HepG2 (cell line): Measurements from ENCODE around the gene SNX9. TPM values are rescaled to one million over a fixed set of nuclear protein-coding genes. Genes with fewer than 3 reads are reported as not detected.

ENCODE experiments used
- ATAC-seq: fragments of 200-7000 bp; cut with Tn5 transposase; 3 replicates; pipeline ENCODE4 v1.9.1; 2020; ENCODE audit warnings: mild to moderate bottlenecking, moderate library complexity
- BruUV-seq: library from RNA; stranded (reverse); fragments of 400-500 nt; replicated peaks from 2 replicates; lab custom pipeline; 2021; lab: Mats Ljungman, UMichigan
- CTCF ChIA-PET: fragments of 300-600 bp; formaldehyde crosslinking; extraction: SDS; loops from one replicate; lab custom pipeline; 2021; ENCODE audit warnings: low total read pairs, inconsistent platforms, low intra/inter-chr PET ratio; lab: Yijun Ruan, JAX
- POLR2A ChIA-PET: fragments of 350-600 bp; sonication (Branson Sonifier 250); formaldehyde crosslinking; loops from one replicate; lab custom pipeline; 2020; ENCODE audit warnings: antibody characterized with exemption, inconsistent platforms; lab: Yijun Ruan, JAX
- DNase-seq: peaks from one replicate; pipeline ENCODE4 v3.0.0-alpha.2; 2015; ENCODE audit warnings: low spot score
- FAIRE-seq: peaks from 3 replicates; lab custom pipeline; 2011; peaks lifted over from hg19 to GRCh38; lab: Jason Lieb, UNC
- H2AFZ ChIP-seq: one replicate; pipeline ENCODE4 v1.6.1; 2011; ENCODE audit warnings: low read length, inconsistent platforms
- H3K27ac ChIP-seq: fragments of 300-600 bp; 3 replicates; pipeline ENCODE4 v1.8.0; 2011; ENCODE audit warnings: mixed run types, mild to moderate bottlenecking, mixed read lengths, low read length, inconsistent platforms; ENCODE audit not compliant: insufficient read depth; ENCODE audit errors: extremely low read length
- H3K27me3 ChIP-seq, 2 experiments: fragments of 200-600 bp in 1 of 2; 2 replicates in 1 of 2; 3 replicates in 1 of 2; pipeline versions ENCODE4 v1.6.0 to v1.8.0; 2011; ENCODE audit warnings: low read length in 2 of 2, mild to moderate bottlenecking in 2 of 2, moderate library complexity in 2 of 2, inconsistent platforms in 1 of 2; ENCODE audit not compliant: insufficient read depth in 2 of 2, control insufficient read depth in 1 of 2
- H3K36me3 ChIP-seq, 2 experiments: fragments of 200-600 bp in 1 of 2; replicated peaks in 1 of 2; 2 replicates in 1 of 2; 3 replicates in 1 of 2; pipeline versions ENCODE4 v1.5.1 to v1.8.0; 2011; ENCODE audit warnings: low read length in 2 of 2, inconsistent platforms in 1 of 2; ENCODE audit not compliant: insufficient read depth in 2 of 2, control insufficient read depth in 1 of 2
- H3K4me1 ChIP-seq: 2 replicates; pipeline ENCODE4 v1.5.1; 2012; ENCODE audit warnings: low read length, inconsistent platforms; ENCODE audit not compliant: insufficient read depth
- H3K4me2 ChIP-seq: 2 replicates; pipeline ENCODE4 v1.6.0; 2011; ENCODE audit warnings: low read depth, low read length, inconsistent platforms
- H3K4me3 ChIP-seq, 3 experiments: fragments of 200-600 bp in 1 of 3; sonication (generic), shearing (Covaris generic) in 1 of 3; replicated peaks in 1 of 3; 2 replicates each; pipeline ENCODE4 v1.5.1; 2011 to 2016; ENCODE audit warnings: low read length in 3 of 3, inconsistent platforms in 2 of 3, low read depth in 2 of 3, mild to moderate bottlenecking in 2 of 3, control low read depth in 1 of 3, mixed read lengths in 1 of 3; ENCODE audit not compliant: insufficient read depth in 1 of 3
- H3K79me2 ChIP-seq: one replicate; pipeline ENCODE4 v1.6.1; 2011; ENCODE audit warnings: low read length, inconsistent platforms; ENCODE audit not compliant: insufficient read depth
- H3K9ac ChIP-seq: 2 replicates; pipeline ENCODE4 v1.6.0; 2011; ENCODE audit warnings: mild to moderate bottlenecking, low read depth, low read length, inconsistent platforms; ENCODE audit not compliant: insufficient read depth
- H3K9me3 ChIP-seq: 2 replicates; pipeline ENCODE4 v1.5.1; 2012; ENCODE audit warnings: mild to moderate bottlenecking, low read length
- H4K20me1 ChIP-seq: 2 replicates; pipeline ENCODE4 v1.6.0; 2011; ENCODE audit warnings: inconsistent platforms, mild to moderate bottlenecking, low read length, moderate library complexity; ENCODE audit not compliant: insufficient read depth
- CBX2 ChIP-seq, 2 experiments: fragments of 200-600 bp in 1 of 2; sonication (generic); formaldehyde crosslinking in 1 of 2; IDR thresholded peaks; 2 replicates each; pipeline versions ENCODE4 v1.7.0 to v1.8.1; 2018 to 2022; ENCODE audit warnings: low read depth in 2 of 2, low read length in 1 of 2, mild to moderate bottlenecking in 1 of 2, missing genetic modification reagents in 1 of 2
- CEBPB ChIP-seq: IDR thresholded peaks from 2 replicates; pipeline ENCODE4 v1.6.1; 2011; ENCODE audit warnings: low read depth, low read length, improper control_type of control experiment, borderline replicate concordance
- MNT ChIP-seq: fragments of 450-650 bp; IDR thresholded peaks from 2 replicates; pipeline ENCODE4 v1.6.1; 2016
- ZFP82 ChIP-seq: sonication (generic); formaldehyde crosslinking; IDR thresholded peaks from 2 replicates; pipeline ENCODE4 v1.5.1; 2020; ENCODE audit warnings: mild to moderate bottlenecking, missing genetic modification reagents, borderline replicate concordance
- ZNF136 ChIP-seq: sonication (generic); formaldehyde crosslinking; IDR thresholded peaks from 2 replicates; pipeline ENCODE4 v1.8.1; 2022; ENCODE audit warnings: low read depth, mild to moderate bottlenecking, moderate library complexity, missing genetic modification reagents
- ZNF275 ChIP-seq: sonication (generic); formaldehyde crosslinking; IDR thresholded peaks from 2 replicates; pipeline ENCODE4 v1.8.0; 2022; ENCODE audit warnings: missing genetic modification reagents, mild to moderate bottlenecking, inconsistent platforms, borderline replicate concordance
- WGBS: methylation state at CpG from one replicate; pipeline ENCODE4 v1.1.6; 2017; ENCODE audit warnings: low lambda C conversion rate; 5-methylcytosine and 5-hydroxymethylcytosine counted together
- in situ Hi-C: cut with HindIII; loops from 2 replicates; pipeline ENCODE4 v1.10.0; 2017; ENCODE audit warnings: low pct_unique_long_range_greater_than_20kb; ENCODE audit not compliant: extremely low pct_ligation_motif_present
- intact Hi-C: fragments of 100-400 bp; cut with micrococcal nuclease; formaldehyde crosslinking; loops from one replicate; pipeline ENCODE4 v1.10.0; 2022; ENCODE audit not compliant: unreplicated experiment
- polyA plus RNA-seq, 8 experiments: library from polyadenylated mRNA; depleted of rRNA in 3 of 8; stranded (reverse) in 7 of 8; unstranded in 1 of 8; fragments of >200 nt; fragmentation: Illumina TruSeq in 4 of 8; extraction: Trizol in 4 of 8; gene quantifications; 2 replicates each; pipeline versions ENCODE4 v1.2.1 to v1.2.3, GENCODE V29; 2011 to 2016; ENCODE audit warnings: low read depth in 4 of 8, missing spikeins in 1 of 8, mixed read lengths in 1 of 8; ENCODE audit not compliant: insufficient read depth in 1 of 8
- total RNA-seq, 5 experiments: library from RNA; depleted of rRNA; stranded (reverse); fragments of >200 nt; fragmentation: Illumina TruSeq; extraction: Trizol; gene quantifications; 2 replicates each; pipeline ENCODE4 v1.2.3, GENCODE V29; 2016; ENCODE audit warnings: low read depth in 1 of 5

SNX9 gene
- total and polyA plus RNA-seq, 2 of the 13 experiments (the other 11 are each of a cell fraction or from before 2014, with no cell fraction given): 21.9 to 36.0 TPM

- in situ Hi-C loops (no loop called here), intact Hi-C loops (loop anchor here (1.0 kb wide), 2 partner anchors 10 to 21 kb away; no protein-coding TSS in a partner anchor)
- H3K79me2 ChIP-seq: no peaks in the 10 kb centered on the region
- DNase-seq: no peak
- CTCF ChIA-PET: no interaction called here
- TF ChIP-seq CBX2 (IDR thresholded peaks at IDR 0.05; ENCODE audit: low read depth, low read length) (no peak), CBX2 (CRISPR knock-in tag; IDR thresholded peaks at IDR 0.05; ENCODE audit: low read depth) (no peak), ZNF136 (CRISPR knock-in tag) (no peak), ZNF275 (CRISPR knock-in tag) (no peak), MNT (peak; percentile 52), ZFP82 (CRISPR knock-in tag) (no peak), CEBPB (no peak)
- peaks cover 6 to 13% of the 10 kb centered on the region in 2 experiments; a peak in 4 of 5 replicates for H3K27me3 ChIP-seq
- H3K36me3 ChIP-seq: no peaks in the 10 kb centered on the region
- no peaks in the 10 kb centered on the region for H4K20me1 ChIP-seq
- no peak for ATAC-seq
- POLR2A ChIA-PET: interaction anchor here (1.4 to 3.5 kb wide), 2 partner anchors 21 to 248 kb away, joined by 3 to 22 read pairs; no protein-coding TSS in a partner anchor
- BruUV-seq: no TSS peak
- no peak overlapping the region for H2AFZ ChIP-seq
- WGBS: 74% methylated on average over 2 of the region's 2 CpGs
- H3K27ac ChIP-seq: no peak overlapping the region
- no peak overlapping the region for H3K4me3 ChIP-seq
- H3K4me1 ChIP-seq: peaks cover 72% of the 10 kb centered on the region
- FAIRE-seq: no peak
- H3K9me3 ChIP-seq: no peaks in the 10 kb centered on the region
- H3K9ac ChIP-seq: no peak overlapping the region
- no peak overlapping the region for H3K4me2 ChIP-seq
Measured at GRCh38 chr6:157975456-157975855, 152.4 kb downstream of the SNX9 start.
